HK-2 (cell line): ENCODE measurements around the gene MBTD1.
"Not testable (repeated sequence)": the region's sequence is repeated elsewhere in the genome, so short reads cannot be mapped to it uniquely, and the experiment has no call there.

Source experiments
- DNase-seq: peaks from one replicate; pipeline ENCODE4 v3.0.0-alpha.2; 2018; ENCODE audit not compliant: unreplicated experiment

The MBTD1 gene

GRCh38 chr17:51189162-51189561 is 70.7 kb downstream of the MBTD1 start:
- no peak for DNase-seq

DNA sequence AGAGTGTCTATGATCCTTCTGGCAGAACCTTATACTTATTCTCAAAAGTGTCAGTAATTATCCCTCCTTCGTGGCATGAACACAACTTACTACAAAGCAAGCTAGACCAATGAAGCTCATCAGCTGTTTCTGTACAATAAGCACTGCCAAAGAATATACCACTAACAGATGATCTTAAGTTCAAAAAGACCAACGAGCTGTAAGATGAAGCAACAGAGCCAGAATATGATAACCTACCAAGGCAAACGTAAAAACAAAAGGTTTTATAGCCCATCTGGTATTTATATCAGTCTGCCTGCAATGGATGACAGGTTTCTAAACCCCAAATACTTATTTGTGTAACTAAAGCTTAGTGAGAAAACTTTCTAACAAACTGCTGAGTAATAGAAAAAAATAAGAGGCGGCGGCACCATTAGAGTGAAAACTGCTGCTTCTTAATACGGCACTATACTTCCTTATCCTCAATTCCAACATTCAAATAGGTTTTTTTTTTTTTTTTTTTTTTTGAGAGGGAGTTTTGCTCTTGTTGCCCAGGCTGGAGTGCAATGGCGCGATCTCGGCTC is 71.5 kb downstream of the MBTD1 start:
- DNase-seq, result no peak

DNA sequence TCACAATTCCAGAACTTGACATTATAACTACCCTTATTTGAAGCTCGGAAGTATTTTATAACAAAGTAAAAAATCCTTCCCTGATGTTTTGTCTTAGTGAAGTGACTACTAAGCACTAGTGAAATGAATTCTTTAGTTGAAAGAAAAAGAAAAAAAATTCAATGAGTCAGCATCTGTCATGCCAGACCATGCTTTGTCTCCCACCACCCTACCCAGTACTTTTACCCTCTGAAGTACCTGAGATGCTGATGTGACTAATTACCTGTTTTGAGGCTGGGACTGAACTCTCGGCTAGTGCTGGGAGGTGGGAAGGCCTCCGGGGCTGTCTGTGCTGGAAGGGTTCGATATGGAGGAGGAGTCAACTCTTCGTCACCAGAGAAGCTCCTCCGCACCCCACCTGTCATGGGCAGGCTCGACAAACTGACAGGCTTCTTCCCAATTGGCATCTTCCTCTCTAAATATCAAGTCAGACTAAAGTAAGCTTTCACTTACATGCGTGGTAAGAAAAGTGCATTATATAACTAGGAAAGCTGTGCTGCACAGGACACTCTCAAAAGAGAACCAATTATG is 74.0 kb downstream of the MBTD1 start:
- DNase-seq, result no peak

- DNase-seq, result no peak
Observed at GRCh38 chr17:51184124-51184523, 75.7 kb downstream of the MBTD1 start.

DNA sequence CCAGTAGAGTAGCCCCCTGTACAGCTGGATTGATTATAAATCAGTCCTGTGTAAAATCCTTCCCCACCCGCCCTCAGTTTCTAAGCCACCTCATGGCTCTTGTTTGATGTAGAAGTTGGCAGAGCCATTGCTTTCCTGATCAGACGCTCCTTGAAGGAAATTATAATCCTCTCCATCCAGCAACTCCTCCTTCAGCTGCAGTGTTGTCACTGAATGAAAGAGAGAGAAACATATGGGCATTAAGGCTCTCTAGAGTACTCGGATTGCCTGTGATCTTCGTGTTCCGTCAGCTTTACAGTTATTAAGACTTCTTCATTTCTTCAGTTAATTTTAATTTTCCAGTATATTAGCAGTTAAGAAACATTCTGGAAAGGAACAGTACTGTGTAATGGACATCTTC is 79.4 kb downstream of the MBTD1 start:
- DNase-seq, result no peak

DNA sequence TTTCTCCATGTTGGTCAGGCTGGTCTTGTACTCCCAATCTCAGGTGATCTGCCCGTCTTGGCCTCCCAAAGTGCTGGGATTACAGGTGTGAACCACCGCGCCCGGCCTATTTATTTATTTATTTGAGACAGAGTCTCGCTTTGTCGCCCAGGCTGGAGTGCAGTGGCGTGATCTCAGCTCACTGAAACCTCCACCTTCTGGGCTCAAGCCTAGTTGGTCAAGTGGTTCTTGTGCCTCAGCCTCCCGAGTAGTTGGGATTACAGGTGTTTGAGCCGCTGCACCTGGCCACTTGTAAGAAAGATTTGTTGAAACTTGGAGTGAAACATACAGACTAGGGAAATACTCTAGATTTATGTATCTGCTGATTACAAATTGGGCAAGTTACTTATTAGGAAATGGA is 87.8 kb downstream of the MBTD1 start:
- not testable (repeated sequence) for DNase-seq

DNA sequence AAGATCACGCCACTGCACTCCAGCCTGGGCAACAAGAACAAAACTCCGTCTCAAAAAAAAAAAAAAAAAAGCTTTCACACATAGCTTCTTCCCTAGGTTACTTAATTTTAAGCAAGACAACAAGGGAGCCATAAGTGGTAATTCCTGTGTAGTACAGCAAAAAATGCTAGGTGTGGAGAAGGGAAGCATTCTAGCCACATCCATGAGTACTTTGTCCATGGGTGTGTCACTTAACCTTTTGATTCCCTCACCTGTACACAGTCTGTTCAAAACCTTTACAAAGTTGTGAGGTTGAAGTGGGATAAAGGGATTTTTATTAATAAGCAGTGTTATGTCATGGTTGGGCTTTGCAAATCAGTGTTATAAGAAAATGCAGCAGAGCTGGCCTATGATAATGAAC is 89.1 kb downstream of the MBTD1 start:
- no peak for DNase-seq

GRCh38 chr17:51169340-51169739 is 90.5 kb downstream of the MBTD1 start:
- DNase-seq, result no peak

DNA sequence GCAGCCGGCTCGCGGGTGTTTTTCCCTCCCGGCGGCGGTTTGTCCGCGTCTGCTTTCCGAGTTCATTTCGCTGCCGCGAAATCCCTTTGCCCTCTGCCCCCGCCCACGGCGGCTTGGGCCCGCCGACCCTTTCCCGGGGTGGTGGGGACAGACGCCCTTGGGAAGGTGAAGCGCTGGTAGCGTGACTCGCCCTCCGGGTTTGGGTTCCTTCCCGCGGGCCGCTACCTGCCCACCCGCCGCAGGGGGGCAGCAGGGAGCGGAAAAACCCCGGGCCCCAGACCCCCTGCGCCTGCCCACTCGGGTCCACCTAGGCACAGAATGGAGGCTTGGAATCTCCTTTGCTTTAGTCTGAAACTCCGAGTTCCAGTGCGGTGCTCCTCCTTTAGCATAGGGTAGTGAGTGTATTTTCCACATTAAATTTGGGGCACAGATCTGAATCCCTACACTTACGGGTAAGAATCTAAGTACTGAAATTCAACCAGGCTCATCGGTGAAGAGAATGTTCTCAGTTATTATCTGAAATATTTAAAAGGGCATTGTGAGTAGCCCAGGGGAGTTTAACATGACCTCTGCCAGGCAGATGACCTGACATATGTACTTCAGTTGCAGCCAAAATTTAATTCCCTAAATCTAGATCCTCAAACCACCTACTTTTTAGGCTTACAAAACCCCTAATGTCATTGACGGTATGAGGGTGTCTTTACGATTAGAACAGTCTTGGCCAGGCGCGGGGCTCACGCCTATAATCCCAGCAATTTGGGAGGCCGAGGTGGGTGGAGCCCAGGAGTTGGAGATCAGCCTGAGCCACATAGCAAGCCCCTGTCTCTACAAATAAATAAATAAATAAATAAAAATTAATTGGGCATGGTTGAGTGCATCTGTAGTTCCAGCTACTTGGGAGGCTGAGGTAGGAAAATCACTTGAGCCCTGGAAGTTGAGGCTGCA is 92.6 kb downstream of the MBTD1 start:
- DNase-seq, result peak; percentile 76

DNA sequence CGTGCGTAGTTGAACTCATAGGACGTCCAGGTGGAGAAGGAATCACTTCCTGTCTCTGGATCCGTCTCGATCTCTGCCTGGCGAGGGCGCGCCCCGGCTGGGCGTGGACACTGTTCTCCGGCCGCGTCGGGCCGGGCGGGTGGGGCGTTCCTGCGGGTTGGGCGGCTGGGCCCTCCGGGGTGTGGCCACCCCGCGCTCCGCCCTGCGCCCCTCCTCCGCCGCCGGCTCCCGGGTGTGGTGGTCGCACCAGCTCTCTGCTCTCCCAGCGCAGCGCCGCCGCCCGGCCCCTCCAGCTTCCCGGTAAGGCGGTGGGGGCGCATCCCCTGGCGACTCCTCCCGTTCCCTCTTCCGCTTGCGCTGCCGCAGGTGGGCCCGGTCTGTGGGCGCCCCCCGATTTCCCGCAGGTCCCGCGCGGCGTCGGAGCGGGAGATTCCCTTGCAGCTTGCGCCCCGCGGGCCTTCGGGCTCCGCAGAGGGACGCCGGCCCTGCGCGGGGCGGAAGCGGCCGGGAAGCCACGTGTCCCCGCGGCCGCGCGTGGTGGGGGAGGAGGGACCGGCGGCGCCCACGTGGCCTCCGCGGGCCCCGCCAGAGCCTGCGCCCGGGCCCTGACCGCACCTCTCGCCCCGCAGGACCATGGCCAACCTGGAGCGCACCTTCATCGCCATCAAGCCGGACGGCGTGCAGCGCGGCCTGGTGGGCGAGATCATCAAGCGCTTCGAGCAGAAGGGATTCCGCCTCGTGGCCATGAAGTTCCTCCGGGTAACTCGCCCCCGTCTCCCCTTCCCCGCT is 93.5 kb downstream of the MBTD1 start, which contains the start of gene NME2:
TSS of gene NME2 (plus strand) at position 214 of the 789 bp plus-strand sequence. CDS start at position 634, 420 bp downstream.
- peak; percentile 94 for DNase-seq

- no peak for DNase-seq
Observed at GRCh38 chr17:51165680-51166197, 94.1 kb downstream of the MBTD1 start.

DNA sequence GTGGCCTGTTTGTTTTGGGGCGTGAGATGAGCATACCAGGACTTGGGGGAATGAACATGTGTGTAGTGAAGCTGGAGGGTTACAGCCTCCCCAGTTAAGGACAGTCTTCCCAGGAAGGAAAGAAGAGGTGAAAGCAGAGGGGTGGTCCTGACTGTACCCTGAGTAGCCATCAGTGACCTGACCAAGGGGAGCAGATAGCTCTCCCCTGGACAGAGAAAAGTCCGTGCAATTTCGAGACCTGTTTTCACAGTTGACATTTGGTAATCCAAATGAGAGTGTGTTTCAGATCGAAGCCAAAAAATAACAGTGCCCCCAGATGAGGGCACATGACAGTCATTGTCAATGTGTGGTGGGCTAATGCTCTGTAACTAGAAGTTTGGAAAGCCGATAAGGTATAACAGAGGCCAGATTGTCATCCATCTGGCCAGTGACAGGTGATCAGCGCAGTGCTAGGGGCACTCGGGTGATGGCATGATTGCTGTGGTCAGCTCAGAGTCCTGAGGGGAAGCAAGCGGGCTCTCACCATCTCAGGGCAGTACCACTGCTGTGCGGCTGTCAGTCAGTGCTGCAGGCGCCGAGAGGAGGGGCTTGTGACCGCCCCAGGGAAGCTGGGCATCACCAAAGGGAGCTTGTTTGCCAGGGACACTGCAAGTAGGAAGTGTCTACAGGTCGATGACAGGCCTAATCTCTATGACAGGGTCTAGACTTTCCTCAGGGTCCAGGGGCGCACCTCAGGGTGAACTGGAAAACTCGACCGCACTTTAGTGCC is 94.8 kb downstream of the MBTD1 start:
- no peak for DNase-seq

DNA sequence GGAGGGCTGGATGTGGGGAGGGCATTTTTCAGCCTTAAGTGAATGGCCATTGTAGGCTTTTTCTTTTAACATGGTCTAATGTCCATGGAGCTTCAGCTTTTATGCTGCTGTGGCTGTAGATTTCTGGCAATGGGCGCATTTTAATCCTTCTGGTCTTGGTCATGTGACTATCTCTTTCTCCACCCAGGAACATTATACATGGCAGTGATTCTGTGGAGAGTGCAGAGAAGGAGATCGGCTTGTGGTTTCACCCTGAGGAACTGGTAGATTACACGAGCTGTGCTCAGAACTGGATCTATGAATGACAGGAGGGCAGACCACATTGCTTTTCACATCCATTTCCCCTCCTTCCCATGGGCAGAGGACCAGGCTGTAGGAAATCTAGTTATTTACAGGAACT is 98.3 kb downstream of the MBTD1 start:
- no peak for DNase-seq

- DNase-seq, result no peak
Observed at GRCh38 chr17:51159604-51160003, 100.2 kb downstream of the MBTD1 start.

DNA sequence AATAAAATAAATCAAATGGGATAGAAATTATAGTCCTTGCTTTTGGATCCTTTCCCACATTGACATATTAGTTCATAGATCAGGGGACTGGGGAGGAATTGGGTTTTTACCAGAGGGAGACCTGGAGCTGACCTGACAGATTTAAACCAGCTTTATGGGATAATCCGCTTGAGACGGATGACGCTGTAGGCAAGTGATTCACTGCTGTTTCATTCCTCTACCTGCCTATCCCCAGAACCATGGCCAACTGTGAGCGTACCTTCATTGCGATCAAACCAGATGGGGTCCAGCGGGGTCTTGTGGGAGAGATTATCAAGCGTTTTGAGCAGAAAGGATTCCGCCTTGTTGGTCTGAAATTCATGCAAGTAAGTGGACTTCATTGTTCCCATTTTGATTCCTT is 104.4 kb downstream of the MBTD1 start:
- DNase-seq, result no peak

DNA sequence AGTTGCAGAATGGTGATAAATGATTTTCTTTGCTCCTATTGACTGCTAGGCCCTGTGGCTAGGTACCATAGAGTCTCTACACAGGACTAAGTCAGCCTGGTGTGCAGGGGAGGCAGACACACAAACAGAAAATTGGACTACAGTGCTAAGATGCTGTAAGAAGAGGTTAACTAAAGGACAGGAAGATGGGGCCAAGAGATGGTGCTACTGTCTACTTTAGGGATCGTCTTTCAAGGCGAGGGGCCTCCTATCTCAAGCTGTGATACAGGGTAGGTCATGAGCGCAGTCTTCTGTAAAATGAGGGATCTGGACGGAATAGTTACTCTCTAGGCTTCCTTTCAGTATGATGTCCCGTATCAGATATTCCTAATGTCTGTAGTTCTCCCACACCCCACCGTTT is 105.7 kb downstream of the MBTD1 start:
- DNase-seq, result no peak

DNA sequence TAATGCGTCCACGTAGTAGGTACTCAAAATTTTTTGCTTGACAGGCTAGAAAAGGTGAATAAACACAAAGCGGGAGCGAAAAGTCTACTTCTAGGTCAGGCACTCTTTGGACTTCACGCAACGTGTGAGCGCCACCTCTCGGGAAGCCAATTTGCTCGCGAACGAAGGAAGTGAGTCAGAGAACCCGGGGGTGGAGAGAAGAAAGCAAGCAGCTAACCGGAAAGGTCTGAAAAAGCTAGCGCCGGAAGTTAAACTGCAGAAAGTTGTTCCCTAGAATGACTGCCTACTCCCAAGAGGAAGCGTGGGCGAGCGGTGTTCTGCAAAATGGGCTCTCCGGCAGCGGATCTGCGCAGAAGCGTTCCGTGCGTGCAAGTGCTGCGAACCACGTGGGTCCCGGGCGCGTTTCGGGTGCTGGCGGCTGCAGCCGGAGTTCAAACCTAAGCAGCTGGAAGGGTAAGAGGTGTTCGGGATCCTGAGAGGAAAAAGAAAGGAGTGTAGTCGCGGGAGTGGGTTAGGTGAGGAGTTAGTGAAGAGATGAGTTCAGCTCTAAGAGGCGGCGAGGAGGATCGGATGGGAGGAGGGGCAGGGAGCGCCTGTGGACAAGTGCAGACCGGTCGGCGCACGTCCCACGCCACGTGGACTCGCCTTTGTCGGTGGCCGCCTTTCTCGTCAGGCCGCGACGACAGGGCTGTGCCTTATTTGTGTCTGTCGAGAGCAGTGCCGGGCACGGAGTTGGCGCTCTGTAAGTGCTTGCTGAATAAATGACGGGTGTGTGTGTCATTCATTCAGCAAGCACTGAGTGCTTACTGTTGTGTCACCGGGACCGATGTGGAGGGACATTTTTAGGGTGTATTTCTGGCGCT is 106.4 kb downstream of the MBTD1 start, which contains the start of gene NME1:
TSS of gene NME1 (plus strand) at position 350 of the 863 bp plus-strand sequence. CDS start 2,096 bp downstream, outside the sequence.
- DNase-seq, result peak; percentile 98

DNA sequence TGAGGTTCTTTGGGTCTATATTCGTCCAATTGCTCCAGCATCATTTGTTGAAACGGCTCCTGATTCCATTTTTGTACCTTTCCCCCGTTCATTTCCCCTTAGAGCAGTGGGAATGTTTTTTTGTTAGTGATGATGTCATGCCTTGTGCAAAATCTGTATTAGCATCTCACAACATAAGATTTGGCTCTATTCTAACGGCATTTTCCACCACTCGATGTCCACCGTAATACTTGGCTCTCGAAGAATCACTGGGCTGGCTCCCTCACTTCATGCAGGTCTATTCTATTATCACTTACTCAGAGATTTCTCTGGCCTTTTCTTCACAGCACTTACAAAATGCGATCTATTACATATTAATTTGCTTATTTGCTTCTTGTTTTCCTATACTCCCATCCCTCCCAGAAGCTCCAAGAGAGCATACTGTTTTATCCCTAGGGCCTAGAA is 107.1 kb downstream of the MBTD1 start:
- peak; percentile 16 for DNase-seq

GRCh38 chr17:51150932-51151331 is 108.9 kb downstream of the MBTD1 start:
- DNase-seq, result no peak

- DNase-seq, result no peak
Observed at GRCh38 chr17:51149163-51149562, 110.7 kb downstream of the MBTD1 start.
